Measurements from ENCODE around the gene CCNK.

CCNK gene

GRCh38 chr14:99535908-99536778 lies 54.9 kb downstream of the CCNK start:
- DNase-seq (ENCODE audit: low spot score): no peak
- H3K4me1 Mint-ChIP-seq (ENCODE audit: low read depth): no peaks in the 10 kb centered on the region
- H3K9me3 Mint-ChIP-seq: no peaks in the 10 kb centered on the region
- H3K27ac Mint-ChIP-seq: no peak overlapping the region
- no peaks in the 10 kb centered on the region for H3K27me3 Mint-ChIP-seq (ENCODE audit: low read depth)
- no peak overlapping the region for H3K4me3 Mint-ChIP-seq
- H3K36me3 Mint-ChIP-seq (ENCODE audit: low read depth): no peaks in the 10 kb centered on the region

GRCh38 chr14:99537399-99537798 lies 56.2 kb downstream of the CCNK start:
- H3K4me3 Mint-ChIP-seq: no peak overlapping the region
- no peaks in the 10 kb centered on the region for H3K4me1 Mint-ChIP-seq (ENCODE audit: low read depth)
- H3K27me3 Mint-ChIP-seq (ENCODE audit: low read depth): no peaks in the 10 kb centered on the region
- no peaks in the 10 kb centered on the region for H3K36me3 Mint-ChIP-seq (ENCODE audit: low read depth)
- no peak for DNase-seq (ENCODE audit: low spot score)
- H3K9me3 Mint-ChIP-seq: no peaks in the 10 kb centered on the region
- no peak overlapping the region for H3K27ac Mint-ChIP-seq

- H3K4me3 Mint-ChIP-seq: no peak overlapping the region
- H3K4me1 Mint-ChIP-seq (ENCODE audit: low read depth): no peaks in the 10 kb centered on the region
- no peaks in the 10 kb centered on the region for H3K36me3 Mint-ChIP-seq (ENCODE audit: low read depth)
- no peak for DNase-seq (ENCODE audit: low spot score)
- no peaks in the 10 kb centered on the region for H3K9me3 Mint-ChIP-seq
- no peak overlapping the region for H3K27ac Mint-ChIP-seq
- no peaks in the 10 kb centered on the region for H3K27me3 Mint-ChIP-seq (ENCODE audit: low read depth)
Measured at GRCh38 chr14:99538275-99538674, 57.1 kb downstream of the CCNK start.

- no peak for DNase-seq (ENCODE audit: low spot score)
- Mint-ChIP-seq H3K4me3 (no peak overlapping the region), H3K9me3 (no peaks in the 10 kb centered on the region), H3K27ac (no peak overlapping the region), H3K36me3 (ENCODE audit: low read depth) (no peaks in the 10 kb centered on the region), H3K4me1 (ENCODE audit: low read depth) (no peaks in the 10 kb centered on the region), H3K27me3 (ENCODE audit: low read depth) (no peaks in the 10 kb centered on the region)
Measured at GRCh38 chr14:99538733-99539132, 57.5 kb downstream of the CCNK start.

- Mint-ChIP-seq H3K4me1 (ENCODE audit: low read depth) (no peaks in the 10 kb centered on the region), H3K4me3 (no peak overlapping the region), H3K27ac (no peak overlapping the region), H3K27me3 (ENCODE audit: low read depth) (no peaks in the 10 kb centered on the region), H3K9me3 (no peaks in the 10 kb centered on the region), H3K36me3 (ENCODE audit: low read depth) (no peaks in the 10 kb centered on the region)
- DNase-seq (ENCODE audit: low spot score): no peak
Measured at GRCh38 chr14:99539491-99539890, 58.3 kb downstream of the CCNK start.

- no peak overlapping the region for H3K27ac Mint-ChIP-seq
- no peaks in the 10 kb centered on the region for H3K9me3 Mint-ChIP-seq
- no peaks in the 10 kb centered on the region for H3K36me3 Mint-ChIP-seq (ENCODE audit: low read depth)
- no peaks in the 10 kb centered on the region for H3K4me1 Mint-ChIP-seq (ENCODE audit: low read depth)
- H3K4me3 Mint-ChIP-seq: no peak overlapping the region
- DNase-seq (ENCODE audit: low spot score): no peak
- no peaks in the 10 kb centered on the region for H3K27me3 Mint-ChIP-seq (ENCODE audit: low read depth)
Measured at GRCh38 chr14:99540196-99541032, 59.2 kb downstream of the CCNK start.

GRCh38 chr14:99541211-99541610 lies 60.0 kb downstream of the CCNK start:
- Mint-ChIP-seq H3K4me3 (no peak overlapping the region), H3K9me3 (no peaks in the 10 kb centered on the region), H3K27ac (no peak overlapping the region), H3K27me3 (ENCODE audit: low read depth) (no peaks in the 10 kb centered on the region), H3K36me3 (ENCODE audit: low read depth) (no peaks in the 10 kb centered on the region), H3K4me1 (ENCODE audit: low read depth) (no peaks in the 10 kb centered on the region)
- no peak for DNase-seq (ENCODE audit: low spot score)

- Mint-ChIP-seq H3K9me3 (no peaks in the 10 kb centered on the region), H3K36me3 (ENCODE audit: low read depth) (no peaks in the 10 kb centered on the region), H3K4me3 (no peak overlapping the region), H3K27ac (no peak overlapping the region), H3K4me1 (ENCODE audit: low read depth) (no peaks in the 10 kb centered on the region), H3K27me3 (ENCODE audit: low read depth) (no peaks in the 10 kb centered on the region)
- no peak for DNase-seq (ENCODE audit: low spot score)
Measured at GRCh38 chr14:99541677-99542470, 60.7 kb downstream of the CCNK start.

GRCh38 chr14:99542566-99542965 lies 61.4 kb downstream of the CCNK start:
- Mint-ChIP-seq H3K27me3 (ENCODE audit: low read depth) (no peaks in the 10 kb centered on the region), H3K27ac (no peak overlapping the region), H3K9me3 (no peaks in the 10 kb centered on the region), H3K36me3 (ENCODE audit: low read depth) (no peaks in the 10 kb centered on the region), H3K4me3 (no peak overlapping the region), H3K4me1 (ENCODE audit: low read depth) (no peaks in the 10 kb centered on the region)
- no peak for DNase-seq (ENCODE audit: low spot score)

- no peaks in the 10 kb centered on the region for H3K27me3 Mint-ChIP-seq (ENCODE audit: low read depth)
- H3K9me3 Mint-ChIP-seq: no peaks in the 10 kb centered on the region
Measured at GRCh38 chr14:99543370-99543769, 62.2 kb downstream of the CCNK start.

GRCh38 chr14:99543985-99544384 lies 62.8 kb downstream of the CCNK start:
- H3K36me3 Mint-ChIP-seq (ENCODE audit: low read depth): no peaks in the 10 kb centered on the region
- no peak for DNase-seq (ENCODE audit: low spot score)
- H3K4me3 Mint-ChIP-seq: no peak overlapping the region
- no peaks in the 10 kb centered on the region for H3K27me3 Mint-ChIP-seq (ENCODE audit: low read depth)
- no peaks in the 10 kb centered on the region for H3K4me1 Mint-ChIP-seq (ENCODE audit: low read depth)
- no peak overlapping the region for H3K27ac Mint-ChIP-seq
- H3K9me3 Mint-ChIP-seq: no peaks in the 10 kb centered on the region

More at GRCh38 chr14:99543370-99543769, 62.2 kb downstream of the CCNK start:
- no peak overlapping the region for H3K4me3 Mint-ChIP-seq
- DNase-seq (ENCODE audit: low spot score): no peak
- no peak overlapping the region for H3K27ac Mint-ChIP-seq
- no peaks in the 10 kb centered on the region for H3K4me1 Mint-ChIP-seq (ENCODE audit: low read depth)
- H3K36me3 Mint-ChIP-seq (ENCODE audit: low read depth): no peaks in the 10 kb centered on the region

GRCh38 chr14:99544991-99545390 lies 63.8 kb downstream of the CCNK start:
- Mint-ChIP-seq H3K4me1 (ENCODE audit: low read depth) (no peaks in the 10 kb centered on the region), H3K4me3 (no peak overlapping the region), H3K27me3 (ENCODE audit: low read depth) (no peaks in the 10 kb centered on the region), H3K9me3 (no peaks in the 10 kb centered on the region), H3K36me3 (ENCODE audit: low read depth) (no peaks in the 10 kb centered on the region), H3K27ac (no peak overlapping the region)
- no peak for DNase-seq (ENCODE audit: low spot score)

GRCh38 chr14:99545586-99545985 lies 64.4 kb downstream of the CCNK start:
- Mint-ChIP-seq H3K36me3 (ENCODE audit: low read depth) (no peaks in the 10 kb centered on the region), H3K9me3 (no peaks in the 10 kb centered on the region), H3K4me3 (no peak overlapping the region), H3K27me3 (ENCODE audit: low read depth) (no peaks in the 10 kb centered on the region), H3K27ac (no peak overlapping the region), H3K4me1 (ENCODE audit: low read depth) (no peaks in the 10 kb centered on the region)
- DNase-seq (ENCODE audit: low spot score): no peak
